OCI-LY7 (cell line): Measurements from ENCODE around the gene CD200. TPM values are rescaled to one million over a fixed set of nuclear protein-coding genes. Genes with fewer than 3 reads are reported as not detected.

Source experiments
- BruUV-seq: library from RNA; stranded (reverse); fragments of 400-500 nt; replicated peaks from 2 replicates; lab custom pipeline; 2021; lab: Mats Ljungman, UMichigan
- CTCF ChIA-PET: fragments of 300-600 bp; sonication (Branson Sonifier 250); formaldehyde crosslinking; loops from one replicate; lab custom pipeline; 2022; ENCODE audit warnings: antibody characterized with exemption; ENCODE audit not compliant: unreplicated experiment; lab: Charles Lee
- POLR2A ChIA-PET: fragments of 300-600 bp; sonication (Branson Sonifier 250); formaldehyde crosslinking; loops from one replicate; lab custom pipeline; 2022; ENCODE audit warnings: antibody characterized with exemption; lab: Charles Lee
- DNase-seq: peaks from one replicate; pipeline ENCODE4 v3.0.0-alpha.2; 2015; ENCODE audit warnings: low spot score
- H2AFZ ChIP-seq: fragments of 200-600 bp; sonication (generic), shearing (Covaris generic); 2 replicates; pipeline ENCODE4 v1.6.1; 2014; ENCODE audit warnings: mild to moderate bottlenecking, antibody characterized with exemption, low read length, moderate library complexity
- H3K27ac ChIP-seq: fragments of 200-600 bp; sonication (generic); 2 replicates; pipeline ENCODE4 v1.5.1; 2014; ENCODE audit warnings: mixed run types, low read depth, mild to moderate bottlenecking, moderate library complexity, low read length, inconsistent platforms; ENCODE audit not compliant: poor library complexity, severe bottlenecking
- H3K36me3 ChIP-seq: fragments of 200-600 bp; sonication (generic); 2 replicates; pipeline ENCODE4 v1.6.1; 2014; ENCODE audit warnings: mild to moderate bottlenecking, antibody characterized with exemption, low read length, moderate library complexity, mixed read lengths; ENCODE audit not compliant: insufficient read depth
- H3K4me1 ChIP-seq: fragments of 200-600 bp; sonication (generic); 2 replicates; pipeline ENCODE4 v1.5.1; 2014; ENCODE audit warnings: mild to moderate bottlenecking, low read length; ENCODE audit not compliant: insufficient read depth, poor library complexity, severe bottlenecking
- H3K4me2 ChIP-seq: fragments of 200-600 bp; sonication (generic); 2 replicates; pipeline ENCODE4 v1.6.1; 2014; ENCODE audit warnings: mild to moderate bottlenecking, low read length
- H3K4me3 ChIP-seq: fragments of 200-600 bp; sonication (generic); 2 replicates; pipeline ENCODE4 v1.5.1; 2014; ENCODE audit warnings: mild to moderate bottlenecking, low read depth, low read length; ENCODE audit not compliant: poor library complexity, severe bottlenecking
- H3K79me2 ChIP-seq: fragments of 200-600 bp; sonication (generic); 2 replicates; pipeline ENCODE4 v1.6.1; 2016; ENCODE audit warnings: low read depth, mild to moderate bottlenecking, low read length, moderate library complexity, mixed read lengths; ENCODE audit not compliant: insufficient read depth
- H3K9me2 ChIP-seq: fragments of 200-600 bp; sonication (generic); 2 replicates; pipeline ENCODE4 v1.6.1; 2016; ENCODE audit warnings: mild to moderate bottlenecking, low read length, mixed read lengths; ENCODE audit not compliant: insufficient read depth
- H3K9me3 ChIP-seq: fragments of 200-600 bp; sonication (generic); 2 replicates; pipeline ENCODE4 v1.6.1; 2014; ENCODE audit warnings: mild to moderate bottlenecking, mixed run types, low read length, mixed read lengths
- H4K20me1 ChIP-seq: fragments of 200-600 bp; sonication (generic); 2 replicates; pipeline ENCODE4 v1.6.1; 2014; ENCODE audit warnings: mild to moderate bottlenecking, antibody characterized with exemption, low read length, moderate library complexity, mixed read lengths; ENCODE audit not compliant: insufficient read depth
- CTCF ChIP-seq: fragments of 200-600 bp; sonication (generic); conservative IDR thresholded peaks from 2 replicates; pipeline ENCODE4 v1.5.1; 2014; ENCODE audit warnings: mild to moderate bottlenecking, antibody characterized with exemption, low read length, moderate library complexity, mixed read lengths
- EZH2phosphoT487 ChIP-seq: fragments of 200-600 bp; sonication (generic); IDR thresholded peaks from 2 replicates; pipeline ENCODE4 v1.6.1; 2018; ENCODE audit warnings: low read depth, borderline replicate concordance, mild to moderate bottlenecking, mixed run types, antibody characterized with exemption, low read length, moderate library complexity, mixed read lengths
- intact Hi-C: fragments of 100-400 bp; cut with micrococcal nuclease; formaldehyde crosslinking; loops from one replicate; pipeline ENCODE4 v1.10.0; 2022; ENCODE audit not compliant: unreplicated experiment
- total RNA-seq, 2 experiments: library from RNA; depleted of rRNA in 1 of 2; stranded (reverse); fragments of >200 nt in 1 of 2; shearing (Covaris generic) in 1 of 2; gene quantifications; 2 replicates each; pipeline ENCODE4 v1.2.3, GENCODE V29; 2014 to 2022

Gene CD200
- total RNA-seq, 2 experiments from 2014 or later, result not detected

- no peaks in the 10 kb centered on the region for H3K79me2 ChIP-seq
- H3K9me2 ChIP-seq, result no peaks in the 10 kb centered on the region
- intact Hi-C loops, result loop anchor here (1.0 to 2.0 kb wide), 5 partner anchors 34 to 217 kb away; no protein-coding TSS in a partner anchor
- TF ChIP-seq EZH2phosphoT487 (no peak), CTCF (peak; percentile 93)
- peak; percentile 83 for DNase-seq
- no peaks in the 10 kb centered on the region for H3K9me3 ChIP-seq
- peaks cover 6% of the 10 kb centered on the region for H3K4me1 ChIP-seq
- H4K20me1 ChIP-seq, result no peaks in the 10 kb centered on the region
- no TSS peak for BruUV-seq
- no peaks in the 10 kb centered on the region for H3K36me3 ChIP-seq
- H2AFZ ChIP-seq, result peak overlapping the region; percentile 76
- no peak overlapping the region for H3K4me2 ChIP-seq
- H3K27ac ChIP-seq, result no peak overlapping the region
- POLR2A ChIA-PET, result no interaction called here
- no peak overlapping the region for H3K4me3 ChIP-seq
- CTCF ChIA-PET, result no interaction called here
These were observed 5.5 kb upstream of the CD200 start for GRCh38 chr3:112327371-112327951.

DNA sequence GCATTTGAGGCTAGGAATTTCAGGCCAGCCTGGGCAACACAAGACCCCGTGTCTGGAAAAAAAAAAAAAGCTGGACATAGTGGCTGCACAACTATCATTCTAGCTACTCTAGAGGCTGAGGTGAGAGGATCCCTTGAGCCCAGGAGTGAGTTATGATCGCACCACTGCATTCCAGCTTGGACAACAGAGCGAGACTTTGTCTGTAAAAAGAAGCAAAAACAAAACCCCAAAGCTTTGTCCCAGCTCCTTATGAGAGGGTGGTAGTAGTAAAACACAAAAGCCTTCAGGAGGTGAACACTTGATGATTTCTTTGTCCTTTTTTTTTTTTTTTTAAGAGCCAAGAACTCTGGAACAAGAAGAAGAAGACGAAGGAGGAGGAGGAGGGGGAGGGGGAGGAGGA lies 1.1 kb upstream of the CD200 start:
- DNase-seq, result no peak
- Histone ChIP-seq H3K27ac (no peak overlapping the region), H3K9me3 (no peaks in the 10 kb centered on the region), H2AFZ (no peak overlapping the region), H3K4me2 (no peak overlapping the region), H3K4me1 (peaks cover 3% of the 10 kb centered on the region), H3K4me3 (no peak overlapping the region), H4K20me1 (no peaks in the 10 kb centered on the region), H3K79me2 (no peaks in the 10 kb centered on the region), H3K36me3 (no peaks in the 10 kb centered on the region), H3K9me2 (no peaks in the 10 kb centered on the region)
- TF ChIP-seq CTCF, result no peak
- no peak for TF ChIP-seq EZH2phosphoT487
- ChIA-PET CTCF (no interaction called here), POLR2A (interaction anchor here (0.5 to 0.8 kb wide), 3 partner anchors 54 to 234 kb away, joined by 3 to 6 read pairs (median 3); no protein-coding TSS in a partner anchor)
- intact Hi-C loops, result no loop called here
- BruUV-seq, result no TSS peak
